GM12873 (cell line): ENCODE results near the gene TREX2.

Experiments used
- TF ChIP-seq, protein P1 (sequence below): IDR thresholded peaks from 2 replicates; pipeline ENCODE4 v1.5.1; 2012; ENCODE audit warnings: low read depth, mild to moderate bottlenecking, moderate library complexity, low read length, control low read depth; ENCODE audit not compliant: insufficient read depth; ENCODE audit errors: missing control alignments

The TREX2 gene

DNA sequence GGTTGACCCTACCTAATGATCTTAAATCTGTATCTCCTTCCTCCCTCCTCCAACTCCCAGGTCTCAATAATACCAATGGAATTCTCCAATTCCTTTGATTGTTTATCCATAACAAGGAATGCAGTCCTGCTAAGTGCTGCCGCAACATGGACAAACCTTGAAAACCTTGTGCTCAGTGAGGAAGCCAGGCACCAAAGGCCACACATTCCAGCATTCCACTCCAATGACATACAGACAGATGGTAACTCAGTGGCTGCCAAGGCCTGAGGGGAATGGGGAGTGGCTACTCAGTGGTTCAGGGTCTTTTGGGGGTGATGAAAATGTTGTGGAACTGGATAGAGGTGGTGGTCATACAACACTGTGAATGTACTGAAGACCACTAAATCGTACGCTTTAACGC, 14.1 kb upstream of the TREX2 start:
- TF ChIP-seq, protein P1, sequence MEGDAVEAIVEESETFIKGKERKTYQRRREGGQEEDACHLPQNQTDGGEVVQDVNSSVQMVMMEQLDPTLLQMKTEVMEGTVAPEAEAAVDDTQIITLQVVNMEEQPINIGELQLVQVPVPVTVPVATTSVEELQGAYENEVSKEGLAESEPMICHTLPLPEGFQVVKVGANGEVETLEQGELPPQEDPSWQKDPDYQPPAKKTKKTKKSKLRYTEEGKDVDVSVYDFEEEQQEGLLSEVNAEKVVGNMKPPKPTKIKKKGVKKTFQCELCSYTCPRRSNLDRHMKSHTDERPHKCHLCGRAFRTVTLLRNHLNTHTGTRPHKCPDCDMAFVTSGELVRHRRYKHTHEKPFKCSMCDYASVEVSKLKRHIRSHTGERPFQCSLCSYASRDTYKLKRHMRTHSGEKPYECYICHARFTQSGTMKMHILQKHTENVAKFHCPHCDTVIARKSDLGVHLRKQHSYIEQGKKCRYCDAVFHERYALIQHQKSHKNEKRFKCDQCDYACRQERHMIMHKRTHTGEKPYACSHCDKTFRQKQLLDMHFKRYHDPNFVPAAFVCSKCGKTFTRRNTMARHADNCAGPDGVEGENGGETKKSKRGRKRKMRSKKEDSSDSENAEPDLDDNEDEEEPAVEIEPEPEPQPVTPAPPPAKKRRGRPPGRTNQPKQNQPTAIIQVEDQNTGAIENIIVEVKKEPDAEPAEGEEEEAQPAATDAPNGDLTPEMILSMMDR, result no peak

- TF ChIP-seq, protein P1, result no peak
Measured at GRCh38 chrX:153458476-153458875, 12.6 kb upstream of the TREX2 start.

GRCh38 chrX:153457827-153458466, 12.1 kb upstream of the TREX2 start:
- TF ChIP-seq, protein P1, result no peak

- TF ChIP-seq, protein P1, result no peak
Measured at GRCh38 chrX:153457136-153457825, 11.4 kb upstream of the TREX2 start.

GRCh38 chrX:153456704-153457103, 10.8 kb upstream of the TREX2 start:
- TF ChIP-seq, protein P1, result no peak

- TF ChIP-seq, protein P1, result no peak
Measured at GRCh38 chrX:153456161-153456560, 10.3 kb upstream of the TREX2 start.

- TF ChIP-seq, protein P1, result no peak
Measured at GRCh38 chrX:153455571-153455970, 9.7 kb upstream of the TREX2 start.
